CD4-positive, alpha-beta T cell (primary cell): ENCODE measurements around the gene FOXP3. TPM values are rescaled to one million over a fixed set of nuclear protein-coding genes. Genes with fewer than 3 reads are reported as not detected.

Source experiments
- ATAC-seq: fragments of 200-7000 bp; cut with Tn5 transposase; one replicate; pipeline ENCODE4 v1.10.0; 2022; ENCODE audit warnings: mild to moderate bottlenecking; ENCODE audit not compliant: poor library complexity
- CTCF ChIA-PET: fragments of 350-600 bp; sonication (Branson Sonifier 250); formaldehyde crosslinking; loops from one replicate; lab custom pipeline; 2021; ENCODE audit warnings: antibody characterized with exemption, inconsistent platforms; lab: Charles Lee
- POLR2A ChIA-PET: fragments of 350-600 bp; sonication (Branson Sonifier 250); formaldehyde crosslinking; loops from one replicate; lab custom pipeline; 2021; ENCODE audit warnings: antibody characterized with exemption, inconsistent platforms; lab: Charles Lee
- DNase-seq, 14 experiments: peaks; one replicate each; pipeline ENCODE4 v3.0.0-alpha.2; 2013 to 2020; ENCODE audit warnings: mixed read lengths in 2 of 14
- H3K27ac ChIP-seq, 2 donors: one replicate each; pipeline versions ENCODE4 v1.5.1 to v1.7.0; 2013; ENCODE audit warnings: low read length in 2 of 2, low read depth in 1 of 2, mild to moderate bottlenecking in 1 of 2
- H3K27me3 ChIP-seq, 2 experiments: 1 replicate in 1 of 2; 2 replicates in 1 of 2; pipeline versions ENCODE4 v1.6.1 to v1.7.0; 2013; ENCODE audit warnings: low read length in 2 of 2, control low read depth in 1 of 2, mild to moderate bottlenecking in 1 of 2, moderate library complexity in 1 of 2; ENCODE audit not compliant: insufficient read depth in 2 of 2, control insufficient read depth in 1 of 2
- H3K36me3 ChIP-seq: one replicate; pipeline ENCODE4 v1.6.1; 2013; ENCODE audit warnings: low read length, control low read depth; ENCODE audit not compliant: insufficient read depth
- H3K4me1 ChIP-seq: one replicate; pipeline ENCODE4 v1.6.1; 2013; ENCODE audit warnings: low read length, control low read depth; ENCODE audit not compliant: insufficient read depth
- H3K4me3 ChIP-seq: one replicate; pipeline ENCODE4 v1.5.1; 2013; ENCODE audit warnings: mild to moderate bottlenecking, low read length, moderate library complexity
- H3K9me3 ChIP-seq, 2 experiments: 1 replicate in 1 of 2; 2 replicates in 1 of 2; pipeline versions ENCODE4 v1.6.1 to v1.7.0; 2013; ENCODE audit warnings: low read length in 2 of 2, mild to moderate bottlenecking in 2 of 2, control low read depth in 1 of 2, moderate library complexity in 1 of 2; ENCODE audit not compliant: control insufficient read depth in 1 of 2, insufficient read depth in 1 of 2
- H3K27ac Mint-ChIP-seq: one replicate; pipeline ENCODE4 v1.8.0; 2020; ENCODE audit warnings: mixed read lengths
- H3K27me3 Mint-ChIP-seq: one replicate; pipeline ENCODE4 v1.8.0; 2021; ENCODE audit warnings: mixed read lengths
- H3K36me3 Mint-ChIP-seq: one replicate; pipeline ENCODE4 v1.8.0; 2021; ENCODE audit warnings: low read depth, mixed read lengths
- H3K4me1 Mint-ChIP-seq: one replicate; pipeline ENCODE4 v1.8.0; 2021; ENCODE audit warnings: low read depth, mixed read lengths
- H3K4me3 Mint-ChIP-seq: one replicate; pipeline ENCODE4 v1.8.0; 2020; ENCODE audit warnings: mild to moderate bottlenecking, mixed read lengths
- H3K9me3 Mint-ChIP-seq: one replicate; pipeline ENCODE4 v1.8.0; 2020; ENCODE audit warnings: mixed read lengths
- intact Hi-C, 2 experiments: fragments of 100-400 bp; cut with DNase I in 1 of 2; cut with micrococcal nuclease in 1 of 2; formaldehyde crosslinking; loops; one replicate each; pipeline versions ENCODE4 v1.15.1 to v1.9.0; 2023 to 2025; cut with DNase I, micrococcal nuclease
- total RNA-seq, 174 experiments: library from RNA in 2 of 174; stranded (reverse) in 2 of 174; gene quantifications; one replicate each; pipeline ENCODE4 v1.2.3 and lab custom pipeline; 2021 to 2026
- TF ChIP-seq, protein P1 (sequence below): fragments of 200-600 bp; IDR thresholded peaks from one replicate; pipeline ENCODE4 v1.8.0; 2022; ENCODE audit warnings: antibody characterized with exemption, mild to moderate bottlenecking

The FOXP3 gene
- total RNA-seq, 2 experiments from 2014 or later = 3.7 TPM

GRCh38 chrX:49233176-49233575 lies 31.3 kb downstream of the FOXP3 start, which contains the start of gene CACNA1F:
Gene CACNA1F (minus strand): TSS chrX:49233340. CDS start chrX:49233309, 31 bp downstream.
- Histone ChIP-seq H3K27ac (no peak within 1 kb of the TSS), H3K36me3 (no peaks in the 10 kb centered on the region), H3K9me3 (no peaks in the 10 kb centered on the region), H3K27me3 (no peaks in the 10 kb centered on the region), H3K4me3 (no peak within 1 kb of the TSS), H3K4me1 (peaks cover 42% of the 10 kb centered on the region)
- Mint-ChIP-seq H3K4me3 (peak within 1 kb of the TSS; percentile 54), H3K27me3 (no peaks in the 10 kb centered on the region), H3K9me3 (no peaks in the 10 kb centered on the region), H3K36me3 (peaks cover 9% of the 10 kb centered on the region), H3K27ac (no peak within 1 kb of the TSS), H3K4me1 (peaks cover 44% of the 10 kb centered on the region)
- ChIA-PET CTCF (no interaction called here), POLR2A (interaction anchor here (1.3 kb wide), 1 partner anchor 42 kb away, joined by 4 read pairs; no protein-coding TSS in a partner anchor)
- DNase-seq = no peak
- no peak for ATAC-seq
- TF ChIP-seq, protein P1, sequence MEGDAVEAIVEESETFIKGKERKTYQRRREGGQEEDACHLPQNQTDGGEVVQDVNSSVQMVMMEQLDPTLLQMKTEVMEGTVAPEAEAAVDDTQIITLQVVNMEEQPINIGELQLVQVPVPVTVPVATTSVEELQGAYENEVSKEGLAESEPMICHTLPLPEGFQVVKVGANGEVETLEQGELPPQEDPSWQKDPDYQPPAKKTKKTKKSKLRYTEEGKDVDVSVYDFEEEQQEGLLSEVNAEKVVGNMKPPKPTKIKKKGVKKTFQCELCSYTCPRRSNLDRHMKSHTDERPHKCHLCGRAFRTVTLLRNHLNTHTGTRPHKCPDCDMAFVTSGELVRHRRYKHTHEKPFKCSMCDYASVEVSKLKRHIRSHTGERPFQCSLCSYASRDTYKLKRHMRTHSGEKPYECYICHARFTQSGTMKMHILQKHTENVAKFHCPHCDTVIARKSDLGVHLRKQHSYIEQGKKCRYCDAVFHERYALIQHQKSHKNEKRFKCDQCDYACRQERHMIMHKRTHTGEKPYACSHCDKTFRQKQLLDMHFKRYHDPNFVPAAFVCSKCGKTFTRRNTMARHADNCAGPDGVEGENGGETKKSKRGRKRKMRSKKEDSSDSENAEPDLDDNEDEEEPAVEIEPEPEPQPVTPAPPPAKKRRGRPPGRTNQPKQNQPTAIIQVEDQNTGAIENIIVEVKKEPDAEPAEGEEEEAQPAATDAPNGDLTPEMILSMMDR = no peak
- intact Hi-C loops = loop anchor here in 1 of 2 experiments (5.0 kb wide), 3 partner anchors 34 to 1396 kb away; partner anchors contain the start of genes PPP1R3F and ZNF81

GRCh38 chrX:49232525-49232924 lies 32.0 kb downstream of the FOXP3 start:
- TF ChIP-seq, protein P1 = no peak
- H3K4me3 Mint-ChIP-seq = peak overlapping the region; percentile 54
- ATAC-seq (no peak), DNase-seq (no peak)
- intact Hi-C loops = loop anchor here in 1 of 2 experiments (5.0 kb wide), 3 partner anchors 35 to 1395 kb away; partner anchors contain the start of genes PPP1R3F and ZNF81
- no peaks in the 10 kb centered on the region for H3K36me3 ChIP-seq
- H3K27me3 Mint-ChIP-seq = no peaks in the 10 kb centered on the region
- H3K4me1 Mint-ChIP-seq = peaks cover 44% of the 10 kb centered on the region
- H3K9me3 ChIP-seq = no peaks in the 10 kb centered on the region
- H3K4me1 ChIP-seq = peaks cover 39% of the 10 kb centered on the region
- H3K27ac Mint-ChIP-seq = no peak overlapping the region
- no peak overlapping the region for H3K27ac ChIP-seq
- ChIA-PET CTCF (no interaction called here), POLR2A (no interaction called here)
- H3K27me3 ChIP-seq = no peaks in the 10 kb centered on the region
- H3K36me3 Mint-ChIP-seq = peaks cover 9% of the 10 kb centered on the region
- H3K4me3 ChIP-seq = no peak overlapping the region
- no peaks in the 10 kb centered on the region for H3K9me3 Mint-ChIP-seq

DNA sequence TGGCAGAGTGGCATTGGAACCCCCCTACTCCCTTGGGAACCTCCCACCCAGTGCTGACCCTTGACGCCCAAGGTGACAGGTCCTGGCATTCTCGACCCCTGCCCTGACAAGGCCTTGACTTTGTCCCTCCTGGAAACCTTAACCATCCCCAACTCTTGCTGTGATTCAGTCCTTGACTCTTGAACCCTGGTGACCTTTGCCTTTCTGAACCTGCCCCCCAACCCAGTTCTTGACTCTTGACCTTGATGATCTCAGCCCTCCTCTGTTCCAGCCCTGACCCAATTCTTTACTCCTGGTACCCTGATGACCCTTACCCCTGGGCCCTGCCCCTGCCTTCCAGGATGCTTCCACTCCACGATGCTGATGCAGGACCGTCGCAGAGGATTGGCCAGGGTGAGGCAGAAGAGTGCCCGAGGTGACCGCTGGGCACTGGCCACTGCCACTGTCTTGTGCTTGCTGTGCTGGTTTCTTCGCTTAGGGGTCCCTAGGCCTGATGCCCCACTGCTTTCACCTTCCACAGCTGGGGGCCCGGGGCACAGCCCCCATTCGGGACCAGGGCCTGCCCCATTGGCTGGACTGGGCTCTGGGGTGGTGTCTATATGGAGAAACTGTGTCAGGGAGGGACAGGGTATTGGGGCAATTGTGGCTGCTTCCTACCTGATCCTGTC lies 33.0 kb downstream of the FOXP3 start:
- Mint-ChIP-seq H3K27me3 (no peaks in the 10 kb centered on the region), H3K4me3 (peak overlapping the region; percentile 34), H3K9me3 (no peaks in the 10 kb centered on the region), H3K27ac (peak overlapping the region; percentile 87), H3K36me3 (peaks cover 4% of the 10 kb centered on the region), H3K4me1 (peaks cover 34% of the 10 kb centered on the region)
- ATAC-seq (no peak), DNase-seq (no peak)
- CTCF ChIA-PET = no interaction called here
- Histone ChIP-seq H3K36me3 (no peaks in the 10 kb centered on the region), H3K27me3 (no peaks in the 10 kb centered on the region), H3K4me1 (peaks cover 28% of the 10 kb centered on the region), H3K9me3 (no peaks in the 10 kb centered on the region), H3K27ac (no peak overlapping the region), H3K4me3 (peak overlapping the region; percentile 53)
- POLR2A ChIA-PET = interaction anchor here (0.6 kb wide), 1 partner anchor 8 kb away, joined by 3 read pairs; no protein-coding TSS in a partner anchor
- intact Hi-C loops = loop anchor here in 1 of 2 experiments (5.0 kb wide), 3 partner anchors 36 to 1394 kb away; partner anchors contain the start of genes PPP1R3F and ZNF81
- TF ChIP-seq, protein P1 = no peak
